Ecto neural progenitor cell (in vitro differentiated cells): Measurements from ENCODE around the gene FSTL3.
A peak's percentile ranks its signal among the peaks of the same experiment; 100 is the strongest.
"Not testable (repeated sequence)": the region's sequence is repeated elsewhere in the genome, so short reads cannot be mapped to it uniquely, and the experiment has no call there.

Source experiments
- DNase-seq: peaks from one replicate; pipeline ENCODE4 v3.0.0-alpha.2; 2018; ENCODE audit warnings: low spot score

Gene FSTL3

GRCh38 chr19:676339-677105 is at the start of gene FSTL3:
FSTL3 (plus strand) TSS chr19:676392; CDS start chr19:676424, 32 bp downstream.
- peak; percentile 54 for DNase-seq

GRCh38 chr19:626566-626965 is 49.6 kb upstream of the FSTL3 start:
- not testable (repeated sequence) for DNase-seq

DNA sequence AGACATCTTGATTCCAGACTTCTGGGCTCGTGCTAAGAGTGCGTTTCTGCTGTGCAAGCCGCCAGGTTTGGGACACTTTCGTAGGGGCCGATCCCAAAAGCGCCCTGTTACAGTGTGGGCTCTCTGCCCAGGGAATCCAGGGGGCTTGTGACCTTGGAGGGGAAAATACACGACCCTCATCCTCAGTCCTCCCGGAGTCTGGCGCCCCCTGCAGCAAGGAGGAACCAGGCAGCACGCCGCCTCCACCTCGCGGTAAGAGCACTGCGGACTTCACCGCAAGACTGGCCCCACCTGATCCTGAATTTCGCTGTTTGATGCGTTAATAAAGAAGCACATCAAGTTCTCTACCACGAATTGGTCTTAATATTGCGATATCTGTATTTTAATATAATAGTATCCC is 48.0 kb upstream of the FSTL3 start:
- DNase-seq = no peak

GRCh38 chr19:629515-629914 is 46.7 kb upstream of the FSTL3 start:
- not testable (repeated sequence) for DNase-seq

DNA sequence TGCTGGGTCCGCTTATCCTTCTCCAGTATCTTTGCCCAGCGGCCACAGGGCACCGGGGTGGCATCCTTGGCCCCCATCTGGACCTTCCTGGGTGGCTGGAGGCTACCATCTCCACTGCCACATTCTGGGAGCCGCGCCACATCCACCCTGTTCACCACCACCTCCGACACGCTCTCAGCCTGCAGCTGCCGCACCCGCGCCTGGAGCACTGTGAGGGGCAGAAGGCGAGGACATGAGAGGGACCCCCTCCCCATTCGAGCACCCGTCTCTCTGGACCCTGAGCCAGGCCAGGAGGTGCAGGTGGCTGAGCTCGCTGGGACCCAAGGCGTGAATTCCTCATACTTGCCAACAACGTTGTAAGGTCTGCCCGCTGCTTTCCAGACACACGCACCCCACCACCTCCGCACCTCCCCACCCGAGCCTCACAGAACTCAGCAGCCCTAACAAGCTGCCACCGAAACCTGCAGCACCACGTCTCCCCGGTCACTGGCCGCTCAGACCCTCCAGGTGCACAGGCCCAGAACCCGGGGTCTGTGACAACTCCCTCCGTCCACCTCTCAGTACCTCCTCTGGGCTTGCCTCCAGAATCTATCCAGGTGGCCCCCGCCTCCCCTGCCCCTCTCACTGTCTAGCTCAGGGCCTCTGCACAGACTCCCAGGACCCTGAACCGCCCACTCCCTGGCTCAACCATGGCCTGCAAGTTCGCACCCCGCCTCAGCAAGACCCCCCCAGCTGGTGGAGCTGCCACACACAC is 46.1 kb upstream of the FSTL3 start:
- no peak for DNase-seq

GRCh38 chr19:632579-633067 is 43.6 kb upstream of the FSTL3 start:
- peak; percentile 79 for DNase-seq

DNA sequence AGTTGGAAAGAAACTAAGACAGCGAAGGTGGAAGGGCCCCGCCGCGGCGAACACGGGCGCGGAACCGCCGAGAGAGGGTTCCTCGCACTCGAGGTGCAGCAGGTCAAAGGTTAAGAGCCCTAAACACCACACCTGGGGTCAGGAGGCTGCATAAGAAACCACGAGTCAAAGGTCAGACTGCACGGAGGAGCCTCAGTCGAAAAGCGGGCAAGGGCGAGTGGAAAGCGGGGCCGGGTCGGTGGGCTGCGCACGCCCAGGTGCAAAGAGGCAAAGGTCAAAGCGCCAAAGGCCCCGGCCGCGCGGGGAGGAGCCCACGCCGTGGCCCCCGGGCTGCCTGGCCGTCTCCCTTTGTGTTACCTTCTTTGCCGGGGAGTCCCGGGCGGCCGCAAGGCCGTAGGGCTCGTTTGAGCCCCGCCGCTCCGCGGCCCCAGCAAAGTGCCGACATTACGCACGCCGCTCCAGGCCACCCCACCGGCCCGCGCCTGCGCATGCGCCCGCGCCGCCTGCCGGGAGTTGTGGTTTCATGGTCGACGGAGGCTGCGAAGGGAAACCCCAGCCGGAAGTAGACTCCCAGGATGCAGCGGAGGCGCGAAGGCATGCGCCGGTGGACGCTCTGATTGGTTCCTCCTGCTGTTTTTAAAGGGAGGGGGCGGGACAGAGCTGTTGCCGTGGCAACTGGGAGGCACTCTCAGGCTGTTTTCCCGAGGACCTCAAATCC is 43.0 kb upstream of the FSTL3 start, which contains the start of gene POLRMT:
Gene POLRMT (minus strand): TSS at position 470 of the 718 bp plus-strand sequence. CDS start 25 bp downstream, at position 445.
- peak; percentile 98 for DNase-seq

GRCh38 chr19:633786-634639 is 42.2 kb upstream of the FSTL3 start:
- no peak for DNase-seq

DNA sequence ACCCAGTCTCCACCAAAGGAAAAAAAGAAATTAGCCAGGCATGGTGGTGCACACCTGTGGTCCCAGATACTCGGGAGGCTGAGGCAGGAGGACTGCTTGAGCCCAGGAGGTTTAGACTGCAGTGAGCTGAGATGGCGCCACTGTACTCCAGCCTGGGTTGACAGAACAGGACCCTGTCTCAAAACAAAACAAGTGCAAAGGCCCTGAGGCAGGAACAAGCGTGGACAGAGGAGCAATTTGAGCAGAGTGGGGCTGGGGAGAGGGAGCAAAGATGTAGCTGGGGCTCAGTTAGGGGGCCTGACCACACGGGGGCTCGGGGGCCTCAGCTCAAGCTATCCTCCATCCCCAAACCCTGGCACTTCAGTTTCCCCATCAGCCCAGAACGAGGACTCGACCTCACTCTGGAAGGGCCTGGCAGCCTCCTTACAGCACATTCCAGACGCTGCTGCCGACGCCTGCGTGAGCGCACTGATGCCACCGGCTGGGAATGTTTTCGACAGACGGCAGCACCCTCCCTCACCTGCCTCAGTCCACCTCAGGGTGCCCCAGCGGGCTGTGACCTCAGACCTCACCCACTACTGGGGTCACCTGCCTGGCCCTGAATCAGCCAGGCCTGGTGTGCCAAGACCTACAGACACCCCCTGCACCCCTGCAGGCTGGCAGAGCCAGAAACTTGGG is 41.1 kb upstream of the FSTL3 start:
- no peak for DNase-seq

- no peak for DNase-seq
These were observed 37.3 kb upstream of the FSTL3 start for GRCh38 chr19:638906-639252.

GRCh38 chr19:639253-640160 is 36.7 kb upstream of the FSTL3 start, which contains the start of gene FGF22:
FGF22 (plus strand) TSS chr19:639879; CDS start chr19:639926, 47 bp downstream.
- DNase-seq = peak; percentile 98

- DNase-seq = no peak
These were observed 36.0 kb upstream of the FSTL3 start for GRCh38 chr19:640161-640558.

DNA sequence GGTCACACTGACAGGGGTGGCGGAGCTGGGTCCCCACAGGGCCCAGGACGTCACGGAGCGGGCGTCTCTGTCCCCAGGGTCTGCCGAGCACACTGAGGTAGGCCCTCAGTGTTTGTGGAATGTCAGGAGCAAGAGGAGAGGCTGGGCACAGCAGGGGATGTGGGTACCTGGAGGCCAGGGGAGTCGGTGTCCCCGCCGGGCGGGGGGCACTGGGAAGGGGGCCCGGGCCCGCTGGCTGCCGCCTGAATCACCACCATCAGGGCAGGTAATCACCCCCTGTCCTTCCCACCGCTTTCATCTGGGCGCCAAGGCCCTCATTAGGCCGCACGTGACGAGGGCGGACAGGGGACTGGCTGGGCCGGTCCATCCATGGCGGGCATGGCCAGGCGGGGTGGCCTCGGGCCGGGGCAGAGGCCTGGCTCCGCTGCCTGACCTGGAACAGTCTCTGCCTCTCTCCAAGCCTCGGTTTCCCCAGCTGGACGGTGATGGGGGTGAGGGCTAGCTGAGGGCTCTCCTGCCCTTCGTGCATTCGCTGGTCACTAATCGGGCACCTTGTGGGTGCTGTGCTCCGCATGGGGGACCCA is 35.5 kb upstream of the FSTL3 start:
- no peak for DNase-seq

DNA sequence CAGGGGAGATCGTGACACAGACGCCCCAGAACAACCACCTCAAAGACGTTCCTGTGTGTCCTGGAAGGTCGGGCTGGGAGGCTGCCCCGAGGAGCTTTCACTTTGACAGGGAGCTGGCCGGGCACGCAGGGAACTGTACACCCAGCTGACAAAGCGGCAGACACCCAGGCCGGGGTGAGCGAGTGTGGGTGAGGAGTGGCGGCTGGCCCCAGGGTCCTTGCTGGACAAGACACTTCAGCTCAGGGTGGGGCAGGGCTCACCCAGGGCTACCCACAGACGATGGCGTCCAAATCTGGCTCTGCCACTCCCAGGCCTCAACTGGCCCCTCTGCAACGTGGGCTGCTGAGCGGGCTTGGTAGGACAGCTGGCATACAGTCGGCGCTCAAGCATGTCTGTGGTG is 34.5 kb upstream of the FSTL3 start:
- no peak for DNase-seq

- no peak for DNase-seq
These were observed 33.1 kb upstream of the FSTL3 start for GRCh38 chr19:642767-643727.

DNA sequence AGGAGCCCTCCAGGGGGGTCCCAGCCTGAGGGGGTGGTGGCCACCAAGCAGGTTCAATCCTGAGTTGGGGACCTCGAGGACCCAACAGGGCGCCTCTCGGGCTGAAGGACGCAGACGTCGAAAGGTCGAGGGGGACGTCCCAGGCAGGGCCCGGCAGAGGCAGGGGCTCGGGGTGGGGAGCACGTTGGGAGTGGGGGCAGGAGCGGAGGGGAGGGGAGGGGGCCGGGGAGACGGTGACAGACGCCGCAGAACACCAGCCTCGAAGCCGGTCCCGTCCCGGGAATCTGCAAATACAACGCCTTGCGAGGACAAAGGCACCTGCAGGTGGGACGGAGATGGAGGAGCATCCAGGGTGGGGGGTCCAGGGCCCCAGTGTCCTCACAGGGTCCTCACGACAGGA is 32.5 kb upstream of the FSTL3 start:
- DNase-seq = no peak

DNA sequence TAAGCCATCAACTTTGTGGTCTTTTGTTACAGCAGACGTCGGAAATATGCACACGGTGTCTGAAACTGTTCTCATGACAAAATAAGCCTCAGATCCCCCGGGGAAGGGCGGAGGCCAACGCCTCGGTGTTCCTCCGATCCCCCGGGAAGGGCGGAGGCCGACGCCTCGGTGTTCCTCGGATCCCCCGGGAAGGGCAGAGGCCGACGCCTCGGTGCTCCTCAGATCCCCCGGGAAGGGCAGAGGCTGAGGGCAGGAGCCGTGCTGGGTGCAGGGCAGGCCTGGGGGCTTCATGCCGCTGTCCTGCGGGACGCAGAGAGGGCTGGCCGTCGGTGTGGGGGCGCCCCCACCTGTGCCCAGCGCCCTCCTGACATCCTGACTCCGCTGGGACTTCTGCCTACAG is 31.8 kb upstream of the FSTL3 start:
- DNase-seq = no peak

DNA sequence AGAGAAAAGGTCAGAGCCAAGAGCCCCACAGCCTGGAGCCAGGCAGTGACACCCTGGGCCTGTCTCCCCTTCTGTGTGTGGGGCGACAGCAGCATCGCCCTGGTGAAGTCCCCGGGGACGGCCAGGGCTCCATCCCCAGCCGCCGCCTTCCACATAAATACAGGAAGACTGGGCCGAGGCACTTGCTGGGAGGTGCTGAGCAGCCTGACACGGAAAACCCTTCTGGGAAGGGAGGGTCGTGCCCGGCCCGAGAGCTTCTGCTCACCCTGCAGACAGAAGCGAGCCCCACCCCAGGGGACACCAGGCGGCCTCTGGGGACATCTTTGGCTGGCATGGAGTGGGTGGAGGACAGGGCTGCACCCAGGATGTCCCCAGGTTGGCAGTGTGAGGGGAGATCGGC is 31.4 kb upstream of the FSTL3 start:
- no peak for DNase-seq
